Hypothalamus (tissue), 51 donors: ENCODE measurements around the gene ABR.

Experiments used
- DNase-seq, 51 donors: peaks; one replicate each; lab custom pipeline; 2025; lab: John Stamatoyannopoulos, UW

Gene ABR

GRCh38 chr17:1179112-1179817, 516 bp downstream of the ABR start:
- peak in 1 of 51 donors; percentile 71 for DNase-seq

GRCh38 chr17:1177016-1177700, 2.6 kb downstream of the ABR start:
- DNase-seq, result peak in 5 of 51 donors; percentile 23 to 39 (median 31)

GRCh38 chr17:1174263-1174880, 5.4 kb downstream of the ABR start:
- no peak for DNase-seq

- peak in 1 of 51 donors; percentile 32 for DNase-seq
These were observed 6.1 kb downstream of the ABR start for GRCh38 chr17:1173432-1174262.

GRCh38 chr17:1171953-1172352, 7.8 kb downstream of the ABR start:
- no peak for DNase-seq

GRCh38 chr17:1170739-1171138, 9.0 kb downstream of the ABR start:
- no peak for DNase-seq

GRCh38 chr17:1169929-1170312, 9.9 kb downstream of the ABR start:
- DNase-seq, result peak in 3 of 51 donors; percentile 19 to 69 (median 60)

GRCh38 chr17:1169221-1169928, 10.4 kb downstream of the ABR start:
- peak in 28 of 51 donors; percentile 18 to 77 (median 56) for DNase-seq

- DNase-seq, result peak in 33 of 51 donors; percentile 14 to 86 (median 52)
These were observed 11.1 kb downstream of the ABR start for GRCh38 chr17:1168533-1169220.

- no peak for DNase-seq
These were observed 13.5 kb downstream of the ABR start for GRCh38 chr17:1166276-1166675.

GRCh38 chr17:1165836-1166235, 13.9 kb downstream of the ABR start:
- DNase-seq, result no peak

GRCh38 chr17:1164935-1165556, 14.7 kb downstream of the ABR start:
- no peak for DNase-seq

- DNase-seq, result no peak
These were observed 17.5 kb downstream of the ABR start for GRCh38 chr17:1162116-1162855.

GRCh38 chr17:1160591-1161390, 19.0 kb downstream of the ABR start:
- peak in 5 of 51 donors; percentile 20 to 67 (median 54) for DNase-seq

GRCh38 chr17:1159431-1160180, 20.2 kb downstream of the ABR start:
- DNase-seq, result no peak

GRCh38 chr17:1158879-1159278, 20.9 kb downstream of the ABR start:
- no peak for DNase-seq

- peak in 1 of 51 donors; percentile 27 for DNase-seq
These were observed 22.9 kb downstream of the ABR start for GRCh38 chr17:1156864-1157263.
